Measurements from ENCODE around the gene EPHA1.

EPHA1 gene

GRCh38 chr7:143437578-143437977 lies 28.9 kb upstream of the EPHA1 start:
- Histone ChIP-seq H3K27ac (ENCODE audit: low read length) (no peak overlapping the region), H3K9me3 (replicated peaks; ENCODE audit: insufficient read depth, low read length) (no peaks in the 10 kb centered on the region), H3K4me2 (ENCODE audit: low read depth, low read length) (no peak overlapping the region), H3K9me2 (replicated peaks; ENCODE audit: insufficient read depth, low read length) (no peaks in the 10 kb centered on the region), H3K9ac (ENCODE audit: low read length) (no peak overlapping the region), H3K27me3 (replicated peaks; ENCODE audit: insufficient read depth, low read length) (no peaks in the 10 kb centered on the region), H2AFZ (ENCODE audit: low read length) (0 out of 2 replicates have a peak overlapping the region, but pooled peaks have one; percentile 2), H3K79me2 (ENCODE audit: low read length) (no peaks in the 10 kb centered on the region), H3K36me3 (replicated peaks; ENCODE audit: insufficient read depth, low read length) (no peaks in the 10 kb centered on the region), H3K4me1 (ENCODE audit: low read length) (no peaks in the 10 kb centered on the region), H4K20me1 (ENCODE audit: insufficient read depth, low read length) (no peaks in the 10 kb centered on the region), H3F3A (ENCODE audit: insufficient read depth, low read length) (no peaks in the 10 kb centered on the region), H3K4me3 (ENCODE audit: low read length) (no peak overlapping the region)
- no peak for TF ChIP-seq EZH2phosphoT487 (IDR thresholded peaks at IDR 0.05; ENCODE audit: low read length)
- no peak for DNase-seq

- H2AFZ ChIP-seq (ENCODE audit: low read length), result no peak overlapping the region
- no peaks in the 10 kb centered on the region for H3K4me1 ChIP-seq (ENCODE audit: low read length)
- H4K20me1 ChIP-seq (ENCODE audit: insufficient read depth, low read length), result no peaks in the 10 kb centered on the region
- H3K9ac ChIP-seq (ENCODE audit: low read length), result no peak overlapping the region
- H3K4me2 ChIP-seq (ENCODE audit: low read depth, low read length), result no peak overlapping the region
- no peak overlapping the region for H3K4me3 ChIP-seq (ENCODE audit: low read length)
- H3K9me2 ChIP-seq (replicated peaks; ENCODE audit: insufficient read depth, low read length), result no peaks in the 10 kb centered on the region
- no peaks in the 10 kb centered on the region for H3K79me2 ChIP-seq (ENCODE audit: low read length)
- no peaks in the 10 kb centered on the region for H3K36me3 ChIP-seq (replicated peaks; ENCODE audit: insufficient read depth, low read length)
- no peaks in the 10 kb centered on the region for H3K9me3 ChIP-seq (replicated peaks; ENCODE audit: insufficient read depth, low read length)
- no peaks in the 10 kb centered on the region for H3K27me3 ChIP-seq (replicated peaks; ENCODE audit: insufficient read depth, low read length)
- no peaks in the 10 kb centered on the region for H3F3A ChIP-seq (ENCODE audit: insufficient read depth, low read length)
- H3K27ac ChIP-seq (ENCODE audit: low read length), result no peak overlapping the region
- DNase-seq, result no peak
- TF ChIP-seq EZH2phosphoT487 (IDR thresholded peaks at IDR 0.05; ENCODE audit: low read length), result no peak
- TF ChIP-seq CTCF (IDR thresholded peaks at IDR 0.05; ENCODE audit: low read length), result no peak
- no peak for TF ChIP-seq EZH2 (optimal IDR thresholded peaks at IDR 0.05; ENCODE audit: low read depth, low read length)
Observed at GRCh38 chr7:143436325-143436946, 27.8 kb upstream of the EPHA1 start.

GRCh38 chr7:143435266-143435665 lies 26.6 kb upstream of the EPHA1 start:
- Histone ChIP-seq H3F3A (ENCODE audit: insufficient read depth, low read length) (no peaks in the 10 kb centered on the region), H3K27me3 (replicated peaks; ENCODE audit: insufficient read depth, low read length) (no peaks in the 10 kb centered on the region), H3K4me1 (ENCODE audit: low read length) (no peaks in the 10 kb centered on the region), H3K27ac (ENCODE audit: low read length) (no peak overlapping the region), H3K9me2 (replicated peaks; ENCODE audit: insufficient read depth, low read length) (no peaks in the 10 kb centered on the region), H3K4me3 (ENCODE audit: low read length) (no peak overlapping the region), H3K79me2 (ENCODE audit: low read length) (no peaks in the 10 kb centered on the region), H3K4me2 (ENCODE audit: low read depth, low read length) (no peak overlapping the region), H4K20me1 (ENCODE audit: insufficient read depth, low read length) (no peaks in the 10 kb centered on the region), H3K9me3 (replicated peaks; ENCODE audit: insufficient read depth, low read length) (no peaks in the 10 kb centered on the region), H3K9ac (ENCODE audit: low read length) (no peak overlapping the region), H3K36me3 (replicated peaks; ENCODE audit: insufficient read depth, low read length) (no peaks in the 10 kb centered on the region), H2AFZ (ENCODE audit: low read length) (no peak overlapping the region)
- DNase-seq, result no peak
- TF ChIP-seq EZH2 (optimal IDR thresholded peaks at IDR 0.05; ENCODE audit: low read depth, low read length), result no peak
- no peak for TF ChIP-seq EZH2phosphoT487 (IDR thresholded peaks at IDR 0.05; ENCODE audit: low read length)
- no peak for TF ChIP-seq CTCF (IDR thresholded peaks at IDR 0.05; ENCODE audit: low read length)

GRCh38 chr7:143434660-143435059 lies 26.0 kb upstream of the EPHA1 start:
- Histone ChIP-seq H3K9me2 (replicated peaks; ENCODE audit: insufficient read depth, low read length) (no peaks in the 10 kb centered on the region), H3F3A (ENCODE audit: insufficient read depth, low read length) (no peaks in the 10 kb centered on the region)

More at GRCh38 chr7:143434660-143435059, 26.0 kb upstream of the EPHA1 start:
- Histone ChIP-seq H3K4me1 (ENCODE audit: low read length) (no peaks in the 10 kb centered on the region), H3K9ac (ENCODE audit: low read length) (no peak overlapping the region), H3K27ac (ENCODE audit: low read length) (no peak overlapping the region), H3K9me3 (replicated peaks; ENCODE audit: insufficient read depth, low read length) (no peaks in the 10 kb centered on the region), H3K4me2 (ENCODE audit: low read depth, low read length) (no peak overlapping the region), H4K20me1 (ENCODE audit: insufficient read depth, low read length) (no peaks in the 10 kb centered on the region), H3K79me2 (ENCODE audit: low read length) (no peaks in the 10 kb centered on the region), H2AFZ (ENCODE audit: low read length) (no peak overlapping the region), H3K4me3 (ENCODE audit: low read length) (no peak overlapping the region), H3K27me3 (replicated peaks; ENCODE audit: insufficient read depth, low read length) (no peaks in the 10 kb centered on the region), H3K36me3 (replicated peaks; ENCODE audit: insufficient read depth, low read length) (no peaks in the 10 kb centered on the region)
- TF ChIP-seq EZH2 (optimal IDR thresholded peaks at IDR 0.05; ENCODE audit: low read depth, low read length), result no peak
- no peak for TF ChIP-seq CTCF (IDR thresholded peaks at IDR 0.05; ENCODE audit: low read length)
- no peak for TF ChIP-seq EZH2phosphoT487 (IDR thresholded peaks at IDR 0.05; ENCODE audit: low read length)
- DNase-seq, result no peak
